Measurements from ENCODE around the gene MYLK. TPM values are rescaled to one million over a fixed set of nuclear protein-coding genes. Genes with fewer than 3 reads are reported as not detected.

Gene MYLK
- total and polyA plus RNA-seq, 2 of the 4 experiments (the other 2 are of a cell fraction): 299 to 484 TPM

GRCh38 chr3:123759311-123759710 is 124.8 kb downstream of the MYLK start:
- peaks cover 18% of the 10 kb centered on the region for H3K36me3 ChIP-seq (ENCODE audit: control insufficient read depth, insufficient read depth, low read length)
- peak overlapping the region; percentile 85; the same call in 2 of the 3 replicates for H2BK15ac ChIP-seq (ENCODE audit: low read depth, low read length)
- H2AK9ac ChIP-seq (replicated peaks; ENCODE audit: low read depth, low read length, poor library complexity): peak overlapping the region; percentile 3
- H3K14ac ChIP-seq (replicated peaks; ENCODE audit: low read depth, low read length): peak overlapping the region; percentile 47; the same call in 1 of the 2 replicates
- peak overlapping the region; percentile 94 for H2BK120ac ChIP-seq (ENCODE audit: low read depth, low read length)
- DNase-seq: no peak
- H2AK5ac ChIP-seq (ENCODE audit: low read depth, low read length): peak overlapping the region; percentile 79
- peak overlapping the region; percentile 33; the same call in 1 of the 2 replicates for H3K56ac ChIP-seq (ENCODE audit: extremely low read depth, insufficient read depth, low read length)
- TF ChIP-seq CTCF (conservative IDR thresholded peaks at IDR 0.05; ENCODE audit: low read depth, low read length): no peak
- TF ChIP-seq BHLHE40 (IDR thresholded peaks at IDR 0.05; ENCODE audit: low read depth, low read length): no peak
- no peak for TF ChIP-seq USF2 (IDR thresholded peaks at IDR 0.05; ENCODE audit: low read depth, low read length)
- no peak for TF ChIP-seq NFE2L2 (IDR thresholded peaks at IDR 0.05; ENCODE audit: low read depth, low read length)
- no peak for TF ChIP-seq CHD1 (IDR thresholded peaks at IDR 0.05; ENCODE audit: low read depth, low read length)
- no peak for TF ChIP-seq FOS (IDR thresholded peaks at IDR 0.05; ENCODE audit: low read depth, low read length)
- no peak for TF ChIP-seq CEBPB (IDR thresholded peaks at IDR 0.05; ENCODE audit: low read depth, low read length)
- no peak for TF ChIP-seq MXI1 (IDR thresholded peaks at IDR 0.05; ENCODE audit: borderline replicate concordance, low read depth, low read length)
- H4K20me1 ChIP-seq (ENCODE audit: insufficient read depth, low read length): no peaks in the 10 kb centered on the region
- H3K4me2 ChIP-seq (ENCODE audit: low read depth, low read length): no peak overlapping the region
- dilution Hi-C loops (cut with HindIII; ENCODE audit: low sequenced_read_pairs, unreplicated experiment): no loop called here
- H3K9ac ChIP-seq (ENCODE audit: low read depth, low read length): peak overlapping the region; percentile 22; the same call in 1 of the 2 replicates
- H3K79me1 ChIP-seq (ENCODE audit: low read depth in 1 of 2, low read length in 2 of 2): peaks cover 38 to 75% of the 10 kb centered on the region in 2 experiments
- H3K4me1 ChIP-seq (ENCODE audit: control insufficient read depth, insufficient read depth, low read length): peaks cover 31% of the 10 kb centered on the region
- H3K18ac ChIP-seq (ENCODE audit: low read depth, low read length): peak overlapping the region; percentile 66
- peak overlapping the region; percentile 88 for H4K91ac ChIP-seq (ENCODE audit: insufficient read depth, low read depth, low read length)
- in situ Hi-C loops (cut with MboI; ENCODE audit: low sequenced_read_pairs): no loop called here
- peak overlapping the region; percentile 83 for H2BK20ac ChIP-seq (ENCODE audit: low read depth, low read length)
- WGBS, 2 experiments (ENCODE audit: extremely low coverage in 2 of 2, insufficient read length in 1 of 2): no CpG with 5 or more reads among the region's 3 CpGs
- H3K4me3 ChIP-seq (ENCODE audit: insufficient read depth, low read depth, low read length): no peak overlapping the region
- no peaks in the 10 kb centered on the region for H3K27me3 ChIP-seq (ENCODE audit: control insufficient read depth, insufficient read depth, low read length)
- H3K4ac ChIP-seq (ENCODE audit: low read depth, low read length): peak overlapping the region; percentile 95
- peak overlapping the region; percentile 78 to 84; a peak in 3 of 4 replicates for H4K8ac ChIP-seq (ENCODE audit: low read depth in 2 of 2, low read length in 2 of 2)
- H3K27ac ChIP-seq (ENCODE audit: insufficient read depth, low read length): peak overlapping the region; percentile 66; the same call in 1 of the 2 replicates
- no TSS peak for BruUV-seq (replicated peaks)
- ChIA-PET CTCF (no interaction called here), POLR2A (ENCODE audit: unreplicated experiment) (no interaction called here)
- no peak for ATAC-seq (ENCODE audit: low read depth)
- peaks cover 37% of the 10 kb centered on the region for H3K9me1 ChIP-seq (ENCODE audit: insufficient read depth, low read length)
- intact Hi-C loops (cut with micrococcal nuclease): no loop called here
- no peaks in the 10 kb centered on the region for H3K9me3 ChIP-seq (ENCODE audit: control insufficient read depth, insufficient read depth, low read length)
- H4K5ac ChIP-seq (ENCODE audit: low read depth, low read length): peak overlapping the region; percentile 72
- peak overlapping the region; percentile 34 for H2AFZ ChIP-seq (replicated peaks; ENCODE audit: low read length, poor library complexity)
- H2BK5ac ChIP-seq (ENCODE audit: low read depth, low read length, poor library complexity, severe bottlenecking): peak overlapping the region; percentile 85
- H3K23ac ChIP-seq (ENCODE audit: low read depth, low read length): peak overlapping the region; percentile 35; the same call in 1 of the 2 replicates

All from IMR-90 (cell line).